NB4 (cell line): ENCODE data around the gene C1orf174.

Experiments
- DNase-seq: peaks from one replicate; pipeline ENCODE4 v3.0.0; 2010; ENCODE audit warnings: low read depth
- H3K4me3 ChIP-seq: one replicate; pipeline ENCODE4 v1.5.1; 2011; ENCODE audit warnings: mild to moderate bottlenecking, low read depth, low read length, moderate library complexity
- MYC ChIP-seq: IDR thresholded peaks from 2 replicates; pipeline ENCODE4 v1.6.1; 2011; ENCODE audit warnings: low read depth, low read length
- POLR2A ChIP-seq: IDR thresholded peaks from 2 replicates; pipeline ENCODE4 v1.6.1; 2011; ENCODE audit warnings: mild to moderate bottlenecking; ENCODE audit not compliant: insufficient read length; ENCODE audit errors: extremely low read depth
- TF ChIP-seq, protein P1 (sequence below): IDR thresholded peaks from one replicate; pipeline ENCODE4 v1.5.1; 2012; ENCODE audit warnings: low read depth, low read length
- TF ChIP-seq, protein P2 (sequence below): IDR thresholded peaks from 2 replicates; pipeline ENCODE4 v1.6.1; 2011; ENCODE audit warnings: low read depth, low read length

C1orf174 gene

DNA sequence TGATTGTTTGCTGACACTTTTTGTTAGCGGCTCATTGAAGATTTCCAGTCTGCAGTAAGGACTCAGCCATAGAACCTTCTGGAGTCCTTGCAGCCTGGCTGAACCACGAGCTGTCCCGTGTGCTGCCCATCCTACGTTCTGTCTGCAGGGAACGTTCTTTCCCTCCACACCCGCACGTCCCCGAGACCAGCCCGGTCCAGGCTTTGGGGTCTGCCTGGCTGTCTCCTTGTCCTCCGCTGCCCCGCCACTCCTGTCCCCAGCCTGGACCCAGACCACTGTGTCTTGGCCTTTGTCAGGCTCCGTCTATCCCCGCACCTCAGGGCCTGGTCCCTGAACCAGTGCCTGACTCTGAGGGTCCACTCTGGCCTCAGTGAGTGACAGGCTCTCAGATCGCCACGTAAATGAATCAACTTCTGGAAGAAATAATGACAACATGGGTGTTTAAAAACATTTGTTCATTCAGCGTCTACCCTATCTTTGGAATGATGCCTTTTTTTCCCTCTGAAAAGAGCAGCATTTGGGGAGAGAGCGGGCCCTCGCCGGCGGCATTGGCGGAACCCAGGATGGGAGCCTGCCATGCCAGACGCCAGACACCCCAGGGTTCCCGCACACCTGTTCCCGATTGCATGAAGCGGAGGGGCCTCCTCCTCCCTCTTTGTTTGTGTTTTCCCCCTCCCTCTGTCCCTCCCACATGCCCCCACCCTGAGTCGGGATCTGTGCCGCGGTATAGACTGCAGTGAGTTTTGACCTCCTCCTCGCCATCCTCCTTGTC lies 43.9 kb upstream of the C1orf174 start:
- no peak for TF ChIP-seq MYC
- no peak for TF ChIP-seq POLR2A
- TF ChIP-seq, protein P1, sequence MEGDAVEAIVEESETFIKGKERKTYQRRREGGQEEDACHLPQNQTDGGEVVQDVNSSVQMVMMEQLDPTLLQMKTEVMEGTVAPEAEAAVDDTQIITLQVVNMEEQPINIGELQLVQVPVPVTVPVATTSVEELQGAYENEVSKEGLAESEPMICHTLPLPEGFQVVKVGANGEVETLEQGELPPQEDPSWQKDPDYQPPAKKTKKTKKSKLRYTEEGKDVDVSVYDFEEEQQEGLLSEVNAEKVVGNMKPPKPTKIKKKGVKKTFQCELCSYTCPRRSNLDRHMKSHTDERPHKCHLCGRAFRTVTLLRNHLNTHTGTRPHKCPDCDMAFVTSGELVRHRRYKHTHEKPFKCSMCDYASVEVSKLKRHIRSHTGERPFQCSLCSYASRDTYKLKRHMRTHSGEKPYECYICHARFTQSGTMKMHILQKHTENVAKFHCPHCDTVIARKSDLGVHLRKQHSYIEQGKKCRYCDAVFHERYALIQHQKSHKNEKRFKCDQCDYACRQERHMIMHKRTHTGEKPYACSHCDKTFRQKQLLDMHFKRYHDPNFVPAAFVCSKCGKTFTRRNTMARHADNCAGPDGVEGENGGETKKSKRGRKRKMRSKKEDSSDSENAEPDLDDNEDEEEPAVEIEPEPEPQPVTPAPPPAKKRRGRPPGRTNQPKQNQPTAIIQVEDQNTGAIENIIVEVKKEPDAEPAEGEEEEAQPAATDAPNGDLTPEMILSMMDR, result no peak
- TF ChIP-seq, protein P2, sequence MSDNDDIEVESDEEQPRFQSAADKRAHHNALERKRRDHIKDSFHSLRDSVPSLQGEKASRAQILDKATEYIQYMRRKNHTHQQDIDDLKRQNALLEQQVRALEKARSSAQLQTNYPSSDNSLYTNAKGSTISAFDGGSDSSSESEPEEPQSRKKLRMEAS, result no peak
- no peak overlapping the region for H3K4me3 ChIP-seq
- no peak for DNase-seq

GRCh38 chr1:3943123-3943431 lies 43.0 kb upstream of the C1orf174 start:
- TF ChIP-seq MYC (no peak), POLR2A (no peak)
- TF ChIP-seq, protein P1, result no peak
- TF ChIP-seq, protein P2, result no peak
- no peak overlapping the region for H3K4me3 ChIP-seq

DNA sequence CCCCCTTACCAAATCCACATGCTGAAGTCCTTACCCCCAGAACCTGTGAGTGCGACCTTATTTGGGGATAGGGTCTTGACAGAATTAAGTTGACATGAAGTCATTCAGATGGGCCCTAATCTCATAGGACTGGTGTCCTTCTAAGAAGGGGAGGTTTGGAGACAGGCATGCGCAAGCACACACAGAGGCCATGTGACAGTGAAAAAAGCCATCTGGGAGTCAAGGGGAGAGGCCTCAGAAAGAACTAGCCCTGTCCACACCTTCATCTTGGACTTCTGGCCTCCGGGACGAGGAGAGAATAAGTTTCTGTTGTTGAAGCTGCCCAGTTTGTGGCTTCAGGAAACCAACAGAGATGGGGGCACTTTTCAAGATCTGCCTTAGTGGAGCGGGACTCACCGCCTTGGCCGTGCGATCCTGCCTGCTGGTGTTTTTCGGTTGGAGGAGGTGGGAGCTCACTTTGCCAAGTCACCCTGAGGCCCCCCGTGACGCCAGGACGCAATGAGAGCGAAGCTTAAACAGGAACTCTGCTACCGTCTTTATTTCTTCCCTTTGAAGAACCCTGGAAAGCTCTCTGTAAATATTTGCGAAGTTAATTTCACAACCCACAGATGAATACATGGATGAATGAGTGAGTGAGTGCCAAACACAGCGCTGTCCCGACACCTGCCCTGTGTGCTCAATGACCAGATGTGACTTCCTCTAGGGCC lies 42.5 kb upstream of the C1orf174 start:
- TF ChIP-seq MYC (no peak), POLR2A (no peak)
- TF ChIP-seq, protein P1, result no peak
- TF ChIP-seq, protein P2, result no peak
- DNase-seq, result no peak
- no peak overlapping the region for H3K4me3 ChIP-seq

More at GRCh38 chr1:3943123-3943431, 43.0 kb upstream of the C1orf174 start:
- DNase-seq, result no peak

- TF ChIP-seq MYC (no peak), POLR2A (no peak)
- TF ChIP-seq, protein P1, result no peak
- TF ChIP-seq, protein P2, result no peak
- H3K4me3 ChIP-seq, result no peak overlapping the region
- no peak for DNase-seq
Observed at GRCh38 chr1:3940754-3941345, 40.8 kb upstream of the C1orf174 start.

DNA sequence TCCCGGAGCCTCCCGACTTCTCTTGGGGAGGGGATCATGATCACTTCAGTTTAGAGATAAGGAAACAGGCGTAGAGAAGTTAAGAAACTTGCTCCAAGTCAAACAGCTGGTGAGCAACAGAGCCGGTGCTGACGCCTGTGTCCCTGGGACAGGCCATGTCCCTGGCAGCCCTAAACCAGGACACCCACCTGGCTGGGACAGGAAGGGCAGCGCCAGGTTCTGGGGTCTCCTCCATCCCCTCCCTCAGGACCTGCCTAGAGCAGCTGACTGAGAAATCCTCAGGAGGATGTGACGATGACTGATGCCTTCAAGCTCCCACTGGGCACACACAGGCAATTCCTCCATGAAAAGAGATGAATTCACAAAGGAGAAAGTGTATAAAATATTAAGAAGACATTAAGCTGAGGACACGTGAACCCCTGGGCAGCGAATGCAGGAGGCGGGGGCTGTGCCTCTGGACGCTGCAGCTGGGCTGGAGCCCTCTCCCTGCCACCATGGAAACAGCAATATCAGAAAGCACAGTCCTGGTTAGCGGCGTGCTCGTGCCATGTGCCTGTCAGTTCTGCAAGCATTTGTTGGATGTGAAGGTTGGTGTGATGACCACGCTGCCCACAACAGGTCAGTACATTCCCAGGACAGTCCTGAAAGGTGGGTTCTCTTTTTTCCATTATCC lies 40.1 kb upstream of the C1orf174 start:
- no peak overlapping the region for H3K4me3 ChIP-seq
- DNase-seq, result no peak

More for the DNA sequence above, 40.1 kb upstream of the C1orf174 start:
- TF ChIP-seq, protein P2, result no peak
- TF ChIP-seq POLR2A (no peak), MYC (no peak)
- TF ChIP-seq, protein P1, result no peak
